K562 (cell line): ENCODE results near the gene ALG8. TPM values are rescaled to one million over a fixed set of nuclear protein-coding genes. Genes with fewer than 3 reads are reported as not detected.
A peak's percentile ranks its signal among the peaks of the same experiment; 100 is the strongest.

ENCODE experiments used
- CBX1 ChIP-seq: sonication (generic); IDR thresholded peaks from 2 replicates; pipeline ENCODE4 v1.6.1; 2016; ENCODE audit warnings: antibody characterized with exemption, low read depth, mild to moderate bottlenecking
- CBX3 ChIP-seq, 2 experiments: IDR thresholded peaks; 1 replicate in 1 of 2; 2 replicates in 1 of 2; pipeline ENCODE4 v1.6.1; 2012; ENCODE audit warnings: inconsistent platforms in 2 of 2, low read length in 2 of 2, borderline replicate concordance in 1 of 2, control low read depth in 1 of 2
- CBX5 ChIP-seq: IDR thresholded peaks from 2 replicates; pipeline ENCODE4 v1.6.1; 2014; ENCODE audit warnings: low read depth, borderline replicate concordance
- ETS1 ChIP-seq: conservative IDR thresholded peaks from 2 replicates; pipeline ENCODE4 v1.6.1; 2011; ENCODE audit warnings: low read depth, mild to moderate bottlenecking, low read length; ENCODE audit not compliant: control insufficient read depth
- HDAC1 ChIP-seq, 2 experiments: fragments of 450-650 bp; IDR thresholded peaks; 2 replicates each; pipeline ENCODE4 v1.6.1; 2016 to 2017; ENCODE audit warnings: inconsistent platforms in 1 of 2, mild to moderate bottlenecking in 1 of 2, moderate library complexity in 1 of 2
- PKNOX1 ChIP-seq: fragments of 450-650 bp; IDR thresholded peaks from 2 replicates; pipeline ENCODE4 v1.6.1; 2016
- REST ChIP-seq, 2 experiments: fragments of 450-650 bp; formaldehyde crosslinking in 1 of 2; IDR thresholded peaks; 2 replicates each; pipeline versions ENCODE4 v1.4.0 to v1.6.1; 2014 to 2020; ENCODE audit warnings: mild to moderate bottlenecking in 2 of 2, borderline replicate concordance in 1 of 2, low read depth in 1 of 2
- SAP30 ChIP-seq: fragments of 200-600 bp; sonication (generic); IDR thresholded peaks from 2 replicates; pipeline ENCODE4 v1.6.1; 2012; ENCODE audit warnings: borderline replicate concordance, low read depth, mild to moderate bottlenecking, moderate library complexity, low read length, control low read depth, inconsistent platforms; ENCODE audit not compliant: insufficient read depth, poor library complexity, severe bottlenecking
- SMAD3 ChIP-seq: fragments of 450-650 bp; formaldehyde crosslinking; conservative IDR thresholded peaks from 2 replicates; pipeline ENCODE4 v1.4.0; 2020; ENCODE audit warnings: mild to moderate bottlenecking
- SMARCE1 ChIP-seq: fragments of 450-650 bp; IDR thresholded peaks from 2 replicates; pipeline ENCODE4 v1.7.1; 2016; ENCODE audit warnings: mild to moderate bottlenecking
- polyA plus RNA-seq, 8 experiments: library from polyadenylated mRNA; depleted of rRNA in 4 of 8; stranded (reverse) in 5 of 8; unstranded in 3 of 8; fragments of >200 nt; fragmentation: Nextera tagmentation in 2 of 8; fragmentation: Illumina TruSeq in 1 of 8; extraction: Ambion mirVana in 2 of 8; extraction: Trizol in 1 of 8; gene quantifications; 2 replicates each; pipeline versions ENCODE4 v1.2.1 to v1.2.3, GENCODE V29; 2011 to 2014; ENCODE audit warnings: inconsistent platforms in 1 of 8, missing spikeins in 1 of 8
- total RNA-seq, 7 experiments: library from RNA; depleted of rRNA in 6 of 7; stranded (reverse); fragments of >200 nt in 6 of 7; fragmentation: Illumina TruSeq in 2 of 7; extraction: Trizol in 2 of 7; gene quantifications; 2 replicates each; pipeline versions ENCODE4 v1.2.1 to v1.2.3, GENCODE V29; 2011 to 2021; ENCODE audit warnings: low replicate concordance in 1 of 7

The ALG8 gene
- total and polyA plus RNA-seq, 9 of the 15 experiments (the other 6 are each of a cell fraction or from before 2014, with no cell fraction given), result 59.3 to 189 (median 106) TPM

- TF ChIP-seq CBX3 (IDR thresholded peaks at IDR 0.05; ENCODE audit: borderline replicate concordance in 1 of 2, low read length in 2 of 2), result no peak
- peak; percentile 41; the same call in 1 of the 2 replicates for TF ChIP-seq ETS1
- no peak for TF ChIP-seq HDAC1 (IDR thresholded peaks at IDR 0.05)
- 0 out of 2 replicates have a peak, but pooled peaks have one; percentile 25 for TF ChIP-seq CBX5
- TF ChIP-seq SMAD3 (CRISPR knock-in tag), result no peak
- peak; percentile 30 for TF ChIP-seq PKNOX1
- peak; percentile 16 for TF ChIP-seq SAP30
- 0 out of 2 replicates have a peak, but pooled peaks have one; percentile 3 for TF ChIP-seq REST (IDR thresholded peaks at IDR 0.05; ENCODE audit: borderline replicate concordance)
- TF ChIP-seq REST (CRISPR knock-in tag; IDR thresholded peaks at IDR 0.05; ENCODE audit: low read depth), result no peak
- TF ChIP-seq CBX1, result no peak
- peak; percentile 39; the same call in 1 of the 2 replicates for TF ChIP-seq SMARCE1
These were observed 48.2 kb upstream of the ALG8 start (continued) for GRCh38 chr11:78187366-78188285.
